ENCODE results near the gene ADGRB3.
"Not testable (repeated sequence)": the region's sequence is repeated elsewhere in the genome, so short reads cannot be mapped to it uniquely, and the experiment has no call there.

DNA sequence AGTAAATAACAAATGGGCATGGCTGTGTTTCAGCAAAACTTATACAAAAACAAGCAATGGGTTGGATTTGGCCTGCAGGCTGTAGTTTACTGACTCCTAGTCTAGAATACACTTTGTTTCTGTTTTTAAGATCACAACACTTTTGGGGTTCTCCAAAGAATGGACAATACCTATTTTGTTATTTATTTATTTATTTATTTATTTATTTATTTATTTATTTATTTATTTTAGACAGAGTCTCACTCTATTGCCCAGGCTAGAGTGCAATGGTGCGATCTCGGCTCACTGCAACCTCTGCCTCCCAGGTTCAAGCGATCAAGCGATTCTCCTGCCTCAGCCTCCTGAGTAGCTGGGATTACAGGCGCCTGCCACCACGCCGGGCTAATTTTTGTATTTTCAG is 346.6 kb downstream of the ADGRB3 start:
- TF ChIP-seq, protein P1, sequence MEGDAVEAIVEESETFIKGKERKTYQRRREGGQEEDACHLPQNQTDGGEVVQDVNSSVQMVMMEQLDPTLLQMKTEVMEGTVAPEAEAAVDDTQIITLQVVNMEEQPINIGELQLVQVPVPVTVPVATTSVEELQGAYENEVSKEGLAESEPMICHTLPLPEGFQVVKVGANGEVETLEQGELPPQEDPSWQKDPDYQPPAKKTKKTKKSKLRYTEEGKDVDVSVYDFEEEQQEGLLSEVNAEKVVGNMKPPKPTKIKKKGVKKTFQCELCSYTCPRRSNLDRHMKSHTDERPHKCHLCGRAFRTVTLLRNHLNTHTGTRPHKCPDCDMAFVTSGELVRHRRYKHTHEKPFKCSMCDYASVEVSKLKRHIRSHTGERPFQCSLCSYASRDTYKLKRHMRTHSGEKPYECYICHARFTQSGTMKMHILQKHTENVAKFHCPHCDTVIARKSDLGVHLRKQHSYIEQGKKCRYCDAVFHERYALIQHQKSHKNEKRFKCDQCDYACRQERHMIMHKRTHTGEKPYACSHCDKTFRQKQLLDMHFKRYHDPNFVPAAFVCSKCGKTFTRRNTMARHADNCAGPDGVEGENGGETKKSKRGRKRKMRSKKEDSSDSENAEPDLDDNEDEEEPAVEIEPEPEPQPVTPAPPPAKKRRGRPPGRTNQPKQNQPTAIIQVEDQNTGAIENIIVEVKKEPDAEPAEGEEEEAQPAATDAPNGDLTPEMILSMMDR (IDR thresholded peaks at IDR 0.05) = not testable (repeated sequence)
- not testable (repeated sequence) for TF ChIP-seq EZH2 (IDR thresholded peaks at IDR 0.05)

All from neural progenitor cell (in vitro differentiated cells).